ENCODE data around the gene MBNL1. TPM values are rescaled to one million over a fixed set of nuclear protein-coding genes. Genes with fewer than 3 reads are reported as not detected.

Gene MBNL1
- total and polyA plus RNA-seq, 2 of the 4 experiments (the other 2 are of a cell fraction) = 127 to 664 TPM

DNA sequence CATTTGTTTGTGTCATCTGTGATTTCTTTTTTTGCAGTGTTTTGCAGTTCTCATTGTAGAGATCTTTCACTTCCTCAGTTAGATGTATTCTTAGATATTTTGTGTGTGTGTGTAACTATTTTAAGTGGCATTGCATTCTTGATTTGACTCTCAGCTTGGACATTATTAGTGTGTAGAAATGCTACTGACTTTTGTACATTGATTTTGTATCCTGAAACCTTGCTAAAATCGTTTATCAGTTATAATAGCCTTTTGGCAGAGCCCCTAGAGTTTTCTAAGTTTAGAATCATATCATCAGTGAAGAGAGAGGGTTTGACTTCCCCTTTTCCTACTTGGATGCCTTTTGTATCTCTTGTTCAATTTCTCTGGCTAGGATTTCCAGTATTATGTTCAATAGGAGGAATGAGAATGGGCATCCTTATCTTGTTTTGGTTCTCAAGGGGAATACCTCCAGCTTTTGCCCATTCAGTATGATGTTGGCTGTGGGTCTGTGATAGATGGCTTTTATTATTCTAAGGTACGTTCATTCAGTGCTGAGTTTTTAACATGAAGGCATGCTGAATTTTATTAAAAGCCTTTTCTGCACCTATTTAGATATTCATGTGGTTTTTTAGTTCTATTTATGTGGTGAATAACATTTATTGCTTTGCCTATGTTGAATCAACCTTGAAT, 211.7 kb downstream of the MBNL1 start:
- H4K8ac ChIP-seq (ENCODE audit: low read depth in 2 of 2, low read length in 2 of 2) = no peak overlapping the region
- WGBS, 2 experiments (ENCODE audit: extremely low coverage in 2 of 2, insufficient read length in 1 of 2) = no CpG with 5 or more reads among the region's 2 CpGs
- H2BK20ac ChIP-seq (ENCODE audit: low read depth, low read length) = no peak overlapping the region
- ATAC-seq (ENCODE audit: low read depth) (no peak), DNase-seq (no peak)
- H2AK5ac ChIP-seq (ENCODE audit: low read depth, low read length) = no peak overlapping the region
- no peaks in the 10 kb centered on the region for H3K27me3 ChIP-seq (ENCODE audit: control insufficient read depth, insufficient read depth, low read length)
- no TSS peak for BruUV-seq (replicated peaks)
- H2BK5ac ChIP-seq (ENCODE audit: low read depth, low read length, poor library complexity, severe bottlenecking) = no peak overlapping the region
- H3K4me3 ChIP-seq (ENCODE audit: insufficient read depth, low read depth, low read length) = no peak overlapping the region
- no peak overlapping the region for H2BK120ac ChIP-seq (ENCODE audit: low read depth, low read length)
- no peaks in the 10 kb centered on the region for H3K4me1 ChIP-seq (ENCODE audit: control insufficient read depth, insufficient read depth, low read length)
- no peaks in the 10 kb centered on the region for H4K20me1 ChIP-seq (ENCODE audit: insufficient read depth, low read length)
- in situ Hi-C loops (cut with MboI; ENCODE audit: low sequenced_read_pairs) = no loop called here
- H3K27ac ChIP-seq (ENCODE audit: insufficient read depth, low read length) = no peak overlapping the region
- no peak overlapping the region for H2BK15ac ChIP-seq (ENCODE audit: low read depth, low read length)
- no peaks in the 10 kb centered on the region; the same call in 1 of the 2 replicates for H3K9me3 ChIP-seq (ENCODE audit: control insufficient read depth, insufficient read depth, low read length)
- H3K9me1 ChIP-seq (ENCODE audit: insufficient read depth, low read length) = no peaks in the 10 kb centered on the region
- no peak overlapping the region for H2AFZ ChIP-seq (replicated peaks; ENCODE audit: low read length, poor library complexity)
- ChIA-PET CTCF (no interaction called here), POLR2A (ENCODE audit: unreplicated experiment) (no interaction called here)
- H4K5ac ChIP-seq (ENCODE audit: low read depth, low read length) = no peak overlapping the region
- no peaks in the 10 kb centered on the region for H3K79me1 ChIP-seq (ENCODE audit: low read depth in 1 of 2, low read length in 2 of 2)
- no peak overlapping the region for H3K4me2 ChIP-seq (ENCODE audit: low read depth, low read length)
- no peak overlapping the region for H4K91ac ChIP-seq (ENCODE audit: insufficient read depth, low read depth, low read length)
- no peak overlapping the region for H3K9ac ChIP-seq (ENCODE audit: low read depth, low read length)
- H3K18ac ChIP-seq (ENCODE audit: low read depth, low read length) = no peak overlapping the region
- H3K56ac ChIP-seq (ENCODE audit: extremely low read depth, insufficient read depth, low read length) = no peak overlapping the region
- no peak overlapping the region for H3K23ac ChIP-seq (ENCODE audit: low read depth, low read length)
- TF ChIP-seq MAZ (IDR thresholded peaks at IDR 0.05; ENCODE audit: borderline replicate concordance, low read depth, low read length) (no peak), FOS (IDR thresholded peaks at IDR 0.05; ENCODE audit: low read depth, low read length) (no peak), RAD21 (IDR thresholded peaks at IDR 0.05; ENCODE audit: low read length) (no peak), POLR2A (IDR thresholded peaks at IDR 0.05; ENCODE audit: low read depth, low read length) (no peak), SMC3 (IDR thresholded peaks at IDR 0.05; ENCODE audit: low read depth, low read length) (no peak), CTCF (conservative IDR thresholded peaks at IDR 0.05; ENCODE audit: low read depth, low read length) (no peak), NFE2L2 (IDR thresholded peaks at IDR 0.05; ENCODE audit: low read depth, low read length) (no peak), BHLHE40 (IDR thresholded peaks at IDR 0.05; ENCODE audit: low read depth, low read length) (no peak), MXI1 (IDR thresholded peaks at IDR 0.05; ENCODE audit: borderline replicate concordance, low read depth, low read length) (no peak), CHD1 (IDR thresholded peaks at IDR 0.05; ENCODE audit: low read depth, low read length) (no peak), RCOR1 (IDR thresholded peaks at IDR 0.05; ENCODE audit: insufficient replicate concordance, low read length) (no peak), USF2 (IDR thresholded peaks at IDR 0.05; ENCODE audit: low read depth, low read length) (no peak), MAFK (IDR thresholded peaks at IDR 0.05; ENCODE audit: low read depth, low read length) (no peak), ELK1 (IDR thresholded peaks at IDR 0.05; ENCODE audit: borderline replicate concordance, low read depth, low read length) (no peak), RFX5 (IDR thresholded peaks at IDR 0.05; ENCODE audit: low read depth, low read length) (no peak), CEBPB (IDR thresholded peaks at IDR 0.05; ENCODE audit: low read depth, low read length) (no peak)
- H3K14ac ChIP-seq (replicated peaks; ENCODE audit: low read depth, low read length) = no peak overlapping the region
- H3K4ac ChIP-seq (ENCODE audit: low read depth, low read length) = no peak overlapping the region
- intact Hi-C loops (cut with micrococcal nuclease) = no loop called here
- dilution Hi-C loops (cut with HindIII; ENCODE audit: low sequenced_read_pairs, unreplicated experiment) = no loop called here
- H2AK9ac ChIP-seq (replicated peaks; ENCODE audit: low read depth, low read length, poor library complexity) = no peak overlapping the region
- H3K36me3 ChIP-seq (ENCODE audit: control insufficient read depth, insufficient read depth, low read length) = no peaks in the 10 kb centered on the region
